C4-2B (cell line): ENCODE measurements around the gene ZFAND4.
"Not testable (repeated sequence)": the region's sequence is repeated elsewhere in the genome, so short reads cannot be mapped to it uniquely, and the experiment has no call there.

Experiments
- H3K27ac ChIP-seq: fragments of 450-650 bp; 2 replicates; pipeline ENCODE4 v1.5.1; 2017
- CTCF ChIP-seq: fragments of 450-650 bp; conservative IDR thresholded peaks from 2 replicates; pipeline ENCODE4 v1.5.1; 2017; ENCODE audit warnings: mild to moderate bottlenecking
- ZFX ChIP-seq: fragments of 450-650 bp; IDR thresholded peaks from 2 replicates; pipeline ENCODE4 v1.6.1; 2017

Gene ZFAND4

GRCh38 chr10:45580371-45581215 lies 92.0 kb downstream of the ZFAND4 start:
- no peak overlapping the region for H3K27ac ChIP-seq
- TF ChIP-seq CTCF = no peak
- TF ChIP-seq ZFX = no peak

- no peak overlapping the region for H3K27ac ChIP-seq
- TF ChIP-seq CTCF = no peak
- TF ChIP-seq ZFX = no peak
Measured at GRCh38 chr10:45578384-45578971, 94.1 kb downstream of the ZFAND4 start.

GRCh38 chr10:45575966-45576597 lies 96.5 kb downstream of the ZFAND4 start:
- TF ChIP-seq CTCF (no peak), ZFX (no peak)
- no peak overlapping the region for H3K27ac ChIP-seq

GRCh38 chr10:45575032-45575761 lies 97.4 kb downstream of the ZFAND4 start:
- not testable (repeated sequence) for H3K27ac ChIP-seq

GRCh38 chr10:45569471-45569870 lies 103.1 kb downstream of the ZFAND4 start:
- no peak overlapping the region for H3K27ac ChIP-seq
- TF ChIP-seq CTCF (no peak), ZFX (no peak)

- TF ChIP-seq CTCF (no peak), ZFX (no peak)
- H3K27ac ChIP-seq = no peak overlapping the region
Measured at GRCh38 chr10:45566415-45566814, 106.2 kb downstream of the ZFAND4 start.
